ENCODE data around the gene B3GNT2.
"Not testable (repeated sequence)": the region's sequence is repeated elsewhere in the genome, so short reads cannot be mapped to it uniquely, and the experiment has no call there.

B3GNT2 gene

DNA sequence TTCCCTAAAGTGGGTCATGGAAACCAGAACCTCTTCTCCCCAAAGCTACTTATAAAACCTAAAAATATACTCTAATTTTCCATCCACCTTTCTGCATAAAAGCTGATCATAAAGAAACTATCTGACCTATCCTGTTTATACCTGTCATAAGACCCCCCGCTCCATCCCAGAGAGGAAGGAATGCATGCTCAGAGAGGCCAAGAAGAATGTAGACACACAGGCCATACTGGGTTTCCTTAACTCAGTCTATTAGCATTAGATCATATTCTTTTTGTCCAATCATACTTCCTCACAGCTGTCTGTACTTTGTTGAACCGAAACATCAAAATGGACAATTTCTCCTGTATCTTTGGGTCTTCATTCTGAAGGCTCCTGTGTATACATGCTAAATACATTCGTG is 52.3 kb downstream of the B3GNT2 start:
- DNase-seq, result no peak

GRCh38 chr2:62250239-62250638 is 54.3 kb downstream of the B3GNT2 start:
- no peak for DNase-seq

- no peak for DNase-seq
Observed at GRCh38 chr2:62254424-62255266, 58.7 kb downstream of the B3GNT2 start.

DNA sequence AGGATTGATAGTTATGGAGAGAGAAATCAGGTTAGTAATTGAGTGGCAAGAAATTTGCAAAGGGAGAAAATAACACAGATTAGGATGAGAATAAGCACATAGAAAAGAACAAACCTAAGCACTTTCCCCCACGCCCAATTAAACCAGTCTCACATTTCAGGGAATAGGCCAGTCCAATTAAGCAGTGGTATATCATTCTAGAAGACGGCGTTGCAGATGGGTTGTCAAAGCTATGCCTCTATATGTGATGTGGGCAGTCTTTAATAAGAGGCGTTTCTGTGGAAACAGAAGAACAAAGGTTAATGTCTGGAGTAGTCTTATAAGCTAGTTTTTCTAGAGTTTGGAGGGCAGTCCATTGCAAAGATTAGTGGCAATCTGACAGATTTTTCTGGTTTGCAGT is 61.6 kb downstream of the B3GNT2 start:
- DNase-seq, result no peak

GRCh38 chr2:62263076-62263715 is 67.3 kb downstream of the B3GNT2 start:
- DNase-seq, result no peak

DNA sequence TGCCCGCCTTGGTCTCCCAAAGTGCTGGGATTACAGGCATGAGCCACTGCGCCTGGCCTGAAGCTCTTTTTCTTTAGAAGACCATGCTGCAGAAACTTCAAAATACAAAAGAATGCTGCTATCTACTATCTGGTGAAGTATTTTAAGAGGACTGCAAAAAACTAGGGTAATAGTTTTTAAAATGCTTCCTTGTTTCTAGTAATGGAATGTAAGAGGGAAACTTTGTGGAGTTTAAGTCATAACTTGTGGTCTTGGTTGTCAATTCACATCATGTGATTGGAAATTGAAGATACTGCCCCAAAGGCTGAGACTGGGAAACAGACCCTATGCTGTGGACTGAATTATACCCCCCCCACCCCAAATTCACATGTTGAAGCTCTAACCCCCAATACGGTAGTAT is 68.3 kb downstream of the B3GNT2 start:
- no peak for DNase-seq

DNA sequence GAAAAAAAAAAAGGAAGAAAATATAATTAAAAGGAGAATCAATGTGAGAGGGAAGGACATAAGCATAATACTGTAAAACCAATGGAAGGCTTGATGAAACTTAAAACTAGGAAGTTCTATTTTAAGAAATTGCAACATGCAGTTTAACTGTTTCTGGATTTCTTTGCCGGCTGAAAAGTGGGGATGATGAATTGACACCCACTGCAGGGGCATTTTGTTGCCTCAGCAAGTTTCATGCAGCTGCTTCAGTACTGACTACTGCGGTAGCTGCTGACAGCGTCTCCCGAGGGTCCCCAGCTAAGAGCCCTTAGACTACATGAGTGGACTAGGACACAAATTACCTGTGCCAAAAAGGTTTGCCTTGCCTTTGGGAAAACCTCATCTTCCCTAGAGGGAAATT is 69.2 kb downstream of the B3GNT2 start:
- DNase-seq, result no peak

DNA sequence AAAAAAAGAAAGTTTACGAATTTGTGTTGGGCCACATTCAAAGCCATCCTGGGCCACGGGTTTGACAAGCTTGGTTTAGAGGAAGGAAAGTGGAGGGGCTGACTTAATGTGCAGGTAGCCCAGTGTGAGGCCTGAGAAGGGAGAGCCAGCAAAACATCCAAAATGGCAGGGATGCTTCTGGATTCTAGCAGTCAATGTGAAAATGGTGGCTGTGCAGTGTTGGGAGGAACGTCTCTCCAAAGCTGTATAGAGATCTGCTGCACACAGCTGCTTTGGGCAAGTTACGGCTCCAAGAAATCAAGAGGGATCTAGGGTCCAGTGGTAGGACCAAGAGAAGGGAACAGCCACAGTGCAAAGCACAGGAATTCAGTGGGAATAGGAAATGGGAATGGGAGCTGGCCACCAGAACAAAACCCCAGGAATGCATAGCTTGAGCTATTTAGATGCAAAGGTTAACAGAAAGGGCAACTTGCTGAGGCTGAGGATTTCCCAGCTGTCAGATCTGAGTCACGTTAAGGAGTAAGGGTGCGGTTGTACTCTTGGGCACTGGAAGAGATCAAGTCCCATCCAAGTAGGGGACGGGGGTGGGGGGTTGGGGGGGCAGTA is 70.6 kb downstream of the B3GNT2 start:
- no peak for DNase-seq

GRCh38 chr2:62267696-62268095 is 71.8 kb downstream of the B3GNT2 start:
- DNase-seq, result no peak

DNA sequence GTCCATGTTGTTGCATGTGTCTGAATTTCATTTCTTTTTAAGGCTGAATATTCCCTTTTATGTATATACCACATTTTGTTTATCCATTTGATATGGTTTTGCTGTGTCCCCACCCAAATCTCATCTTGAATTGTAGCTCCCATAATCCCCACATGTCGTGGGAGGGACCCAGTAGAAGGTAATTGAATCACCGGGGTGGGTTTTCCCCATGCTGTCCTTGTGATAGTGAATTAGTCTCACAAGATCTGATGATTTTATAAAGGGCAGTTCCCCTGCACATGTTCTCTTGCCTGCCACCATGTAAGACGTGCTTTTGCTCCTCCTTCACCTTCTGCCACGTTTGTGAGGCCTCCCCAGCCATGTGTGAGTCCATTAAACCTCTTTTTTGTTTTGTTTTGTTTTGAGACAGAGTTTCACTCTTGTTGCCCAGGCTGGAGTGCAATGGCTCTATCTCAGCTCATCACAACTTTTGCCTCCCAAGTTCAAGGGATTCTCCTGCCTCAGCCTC is 72.8 kb downstream of the B3GNT2 start:
- not testable (repeated sequence) for DNase-seq

GRCh38 chr2:62270728-62271127 is 74.8 kb downstream of the B3GNT2 start:
- no peak for DNase-seq

Measured in activated CD4-positive, CD25-positive, alpha-beta regulatory T cell treated with anti-CD3 and anti-CD28 coated beads, Interleukin-2, amount 50 U/mL, for 72 hours (primary cell).